DMS153 treated with DMSO at 0.1 percent for 48 hours (cell line): ENCODE measurements around the gene NME1.
"Not testable (repeated sequence)": the region's sequence is repeated elsewhere in the genome, so short reads cannot be mapped to it uniquely, and the experiment has no call there.

Experiments
- DNase-seq: peaks from one replicate; lab custom pipeline; 2025; ENCODE audit not compliant: unreplicated experiment; lab: John Stamatoyannopoulos, UW

Gene NME1

DNA sequence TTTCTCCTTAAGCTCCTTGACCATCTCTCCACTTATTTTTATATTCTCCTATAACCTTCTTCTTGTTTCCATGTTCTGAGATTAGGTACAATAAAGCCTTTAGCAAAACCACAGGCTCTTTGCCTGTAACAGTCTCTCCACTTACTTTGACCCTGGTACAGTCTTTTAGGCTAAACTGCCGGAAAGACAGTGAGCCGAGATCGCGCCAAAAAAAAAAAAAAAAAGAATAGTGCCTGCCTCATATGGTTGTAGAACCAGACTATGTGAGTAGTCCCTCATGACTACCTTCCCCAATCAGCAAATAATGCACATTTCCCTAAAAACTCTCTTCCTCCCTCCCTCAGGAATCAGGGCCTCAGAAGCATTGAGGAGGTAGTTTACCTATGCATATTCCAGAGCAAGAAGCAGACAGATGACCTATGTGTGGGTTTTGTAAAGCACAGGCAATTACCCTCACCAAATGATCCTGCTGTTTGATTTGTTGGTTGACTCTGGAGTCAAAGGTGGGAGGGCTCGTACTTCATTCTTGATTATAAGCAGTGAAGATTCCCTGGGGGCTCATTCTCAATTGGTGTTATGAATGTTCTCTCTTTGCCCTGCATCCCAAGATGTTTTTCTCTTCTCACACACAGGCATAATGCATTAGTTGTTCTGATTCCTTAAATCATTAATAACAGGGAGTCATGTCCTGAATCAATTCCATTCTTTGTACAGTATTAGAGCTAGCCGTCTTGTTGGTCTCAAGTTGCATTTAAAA, 8.9 kb upstream of the NME1 start:
- no peak for DNase-seq

DNA sequence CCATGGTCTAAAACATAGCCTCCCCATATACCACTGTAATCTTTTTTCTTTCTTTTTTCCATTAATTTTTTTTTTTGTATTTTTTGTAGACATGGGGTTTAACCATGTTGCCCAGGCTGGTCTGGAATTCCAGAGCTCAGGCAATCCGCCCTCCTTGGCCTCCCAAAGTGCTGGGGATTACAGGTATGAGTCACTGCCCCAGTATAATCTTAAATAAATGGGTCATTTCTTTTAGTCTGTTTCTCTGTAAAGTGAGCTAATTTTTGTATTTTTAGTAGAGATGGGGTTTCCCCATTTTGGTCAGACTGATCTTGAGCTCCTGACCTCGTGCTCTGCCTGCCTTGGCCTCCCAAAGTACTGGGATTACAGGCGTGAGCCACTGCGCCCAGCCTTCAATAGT, 5.7 kb upstream of the NME1 start:
- DNase-seq, result no peak

DNA sequence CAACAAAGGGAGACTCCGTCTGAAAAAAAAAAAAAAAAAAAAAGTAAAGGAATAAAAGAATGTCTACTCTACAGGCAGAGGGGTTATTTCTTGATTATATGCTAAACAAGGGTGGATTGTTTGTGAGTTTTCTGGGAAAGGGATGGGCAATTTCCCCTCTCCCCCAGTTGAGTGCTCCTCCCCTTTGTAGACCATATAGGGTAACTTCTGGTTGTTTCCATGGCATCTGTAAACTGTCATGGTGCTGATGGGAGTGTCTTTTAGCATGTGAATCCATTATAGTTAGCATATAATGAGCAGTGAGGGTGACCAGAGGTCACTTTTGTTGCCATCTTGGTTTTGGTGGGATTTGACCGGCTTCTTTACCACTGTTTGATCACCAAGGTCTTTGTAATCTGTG, 4.2 kb upstream of the NME1 start:
- DNase-seq, result no peak

- DNase-seq, result no peak
Measured at GRCh38 chr17:51150932-51151331, 2.4 kb upstream of the NME1 start.

GRCh38 chr17:51152766-51153209, 571 bp upstream of the NME1 start:
- DNase-seq, result peak; percentile 37

GRCh38 chr17:51154176-51154575, 817 bp downstream of the NME1 start:
- DNase-seq, result no peak

GRCh38 chr17:51155416-51155815, 2.1 kb downstream of the NME1 start:
- DNase-seq, result no peak

GRCh38 chr17:51159604-51160003, 6.2 kb downstream of the NME1 start:
- DNase-seq, result no peak

- no peak for DNase-seq
Measured at GRCh38 chr17:51161541-51161940, 8.2 kb downstream of the NME1 start.

DNA sequence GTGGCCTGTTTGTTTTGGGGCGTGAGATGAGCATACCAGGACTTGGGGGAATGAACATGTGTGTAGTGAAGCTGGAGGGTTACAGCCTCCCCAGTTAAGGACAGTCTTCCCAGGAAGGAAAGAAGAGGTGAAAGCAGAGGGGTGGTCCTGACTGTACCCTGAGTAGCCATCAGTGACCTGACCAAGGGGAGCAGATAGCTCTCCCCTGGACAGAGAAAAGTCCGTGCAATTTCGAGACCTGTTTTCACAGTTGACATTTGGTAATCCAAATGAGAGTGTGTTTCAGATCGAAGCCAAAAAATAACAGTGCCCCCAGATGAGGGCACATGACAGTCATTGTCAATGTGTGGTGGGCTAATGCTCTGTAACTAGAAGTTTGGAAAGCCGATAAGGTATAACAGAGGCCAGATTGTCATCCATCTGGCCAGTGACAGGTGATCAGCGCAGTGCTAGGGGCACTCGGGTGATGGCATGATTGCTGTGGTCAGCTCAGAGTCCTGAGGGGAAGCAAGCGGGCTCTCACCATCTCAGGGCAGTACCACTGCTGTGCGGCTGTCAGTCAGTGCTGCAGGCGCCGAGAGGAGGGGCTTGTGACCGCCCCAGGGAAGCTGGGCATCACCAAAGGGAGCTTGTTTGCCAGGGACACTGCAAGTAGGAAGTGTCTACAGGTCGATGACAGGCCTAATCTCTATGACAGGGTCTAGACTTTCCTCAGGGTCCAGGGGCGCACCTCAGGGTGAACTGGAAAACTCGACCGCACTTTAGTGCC, 11.7 kb downstream of the NME1 start:
- DNase-seq, result no peak

DNA sequence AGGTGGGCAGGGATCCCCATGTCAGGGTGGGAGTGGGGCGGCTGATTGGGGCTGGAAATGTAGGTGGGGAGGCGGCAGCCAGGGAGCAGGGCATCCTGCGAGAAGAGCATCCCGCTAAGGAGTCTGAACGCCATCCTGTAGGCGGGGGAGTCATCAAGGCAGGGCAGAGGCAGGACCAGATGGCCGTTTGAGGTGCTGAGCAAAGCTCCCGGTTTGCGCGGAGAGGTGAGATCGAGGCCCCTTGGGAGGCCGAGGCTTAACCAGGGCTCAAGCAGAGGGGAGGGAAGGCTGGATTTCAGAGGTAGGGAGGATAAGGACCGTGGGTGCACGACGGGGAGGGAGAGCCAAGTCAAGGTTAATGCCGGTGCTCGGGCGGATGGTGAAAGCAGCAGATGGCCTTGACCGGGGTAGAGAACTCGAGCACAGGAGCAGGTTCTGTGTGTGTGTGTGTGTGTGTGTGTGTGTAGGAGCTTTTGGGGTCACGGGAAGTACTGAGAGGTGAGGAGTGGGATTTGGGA, 12.4 kb downstream of the NME1 start:
- DNase-seq, result no peak

GRCh38 chr17:51166198-51166986, 13.0 kb downstream of the NME1 start, which contains the start of gene NME2:
Gene NME2, plus strand, starts transcription at chr17:51166411. Its CDS starts 420 bp downstream, at chr17:51166831.
- DNase-seq, result peak; percentile 55

DNA sequence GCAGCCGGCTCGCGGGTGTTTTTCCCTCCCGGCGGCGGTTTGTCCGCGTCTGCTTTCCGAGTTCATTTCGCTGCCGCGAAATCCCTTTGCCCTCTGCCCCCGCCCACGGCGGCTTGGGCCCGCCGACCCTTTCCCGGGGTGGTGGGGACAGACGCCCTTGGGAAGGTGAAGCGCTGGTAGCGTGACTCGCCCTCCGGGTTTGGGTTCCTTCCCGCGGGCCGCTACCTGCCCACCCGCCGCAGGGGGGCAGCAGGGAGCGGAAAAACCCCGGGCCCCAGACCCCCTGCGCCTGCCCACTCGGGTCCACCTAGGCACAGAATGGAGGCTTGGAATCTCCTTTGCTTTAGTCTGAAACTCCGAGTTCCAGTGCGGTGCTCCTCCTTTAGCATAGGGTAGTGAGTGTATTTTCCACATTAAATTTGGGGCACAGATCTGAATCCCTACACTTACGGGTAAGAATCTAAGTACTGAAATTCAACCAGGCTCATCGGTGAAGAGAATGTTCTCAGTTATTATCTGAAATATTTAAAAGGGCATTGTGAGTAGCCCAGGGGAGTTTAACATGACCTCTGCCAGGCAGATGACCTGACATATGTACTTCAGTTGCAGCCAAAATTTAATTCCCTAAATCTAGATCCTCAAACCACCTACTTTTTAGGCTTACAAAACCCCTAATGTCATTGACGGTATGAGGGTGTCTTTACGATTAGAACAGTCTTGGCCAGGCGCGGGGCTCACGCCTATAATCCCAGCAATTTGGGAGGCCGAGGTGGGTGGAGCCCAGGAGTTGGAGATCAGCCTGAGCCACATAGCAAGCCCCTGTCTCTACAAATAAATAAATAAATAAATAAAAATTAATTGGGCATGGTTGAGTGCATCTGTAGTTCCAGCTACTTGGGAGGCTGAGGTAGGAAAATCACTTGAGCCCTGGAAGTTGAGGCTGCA, 13.9 kb downstream of the NME1 start:
- DNase-seq, result no peak

DNA sequence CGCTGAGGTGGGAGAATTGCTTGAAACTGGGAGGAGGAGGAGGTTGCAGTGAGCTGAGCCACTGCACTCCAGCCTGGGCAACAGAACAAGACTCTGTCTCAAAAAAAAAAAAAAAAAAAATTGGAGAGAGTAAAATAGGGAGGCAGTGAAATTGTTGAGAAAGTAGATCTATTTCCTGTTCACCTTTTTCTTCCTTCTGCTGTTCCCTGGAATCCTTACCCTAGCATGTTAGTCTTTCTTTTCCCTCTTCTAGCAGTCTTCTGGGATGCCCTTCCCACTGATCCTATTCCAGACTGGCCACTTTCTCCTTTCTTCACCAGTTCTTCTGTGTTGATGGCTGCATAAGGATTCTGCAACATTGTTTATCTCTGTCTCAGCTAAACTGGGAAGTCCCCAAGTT, 16.0 kb downstream of the NME1 start:
- no peak for DNase-seq

GRCh38 chr17:51170736-51171135, 17.4 kb downstream of the NME1 start:
- no peak for DNase-seq

- not testable (repeated sequence) for DNase-seq
Measured at GRCh38 chr17:51172030-51172429, 18.7 kb downstream of the NME1 start.

GRCh38 chr17:51180486-51180885, 27.1 kb downstream of the NME1 start:
- DNase-seq, result no peak

DNA sequence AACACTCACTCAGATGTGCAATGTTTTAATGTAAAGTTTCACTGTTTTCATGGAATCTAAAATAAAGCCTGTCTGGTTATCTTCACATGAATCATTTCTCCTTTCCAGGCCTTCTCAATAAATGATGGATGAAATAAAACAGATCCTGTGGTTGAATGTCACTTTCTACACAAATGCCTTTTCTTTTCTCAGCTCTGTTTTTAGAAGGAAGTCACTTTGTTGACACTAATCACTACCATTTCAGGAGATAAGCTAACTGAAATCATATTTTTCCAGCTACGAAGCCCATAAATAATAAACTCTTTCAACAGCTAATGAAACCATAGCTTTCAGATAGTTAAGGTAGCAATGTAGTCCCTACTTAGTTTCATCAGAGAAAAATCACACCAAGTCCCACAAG, 30.8 kb downstream of the NME1 start:
- DNase-seq, result no peak

GRCh38 chr17:51185763-51186332, 32.5 kb downstream of the NME1 start:
- DNase-seq, result no peak

GRCh38 chr17:51188271-51188833, 35.0 kb downstream of the NME1 start:
- DNase-seq, result no peak
